Testis (tissue), 3 donors: ENCODE measurements around the gene METTL25. TPM values are rescaled to one million over a fixed set of nuclear protein-coding genes. Genes with fewer than 3 reads are reported as not detected.

ENCODE experiments used
- DNase-seq: peaks from one replicate; pipeline ENCODE4 v3.0.0-alpha.2; 2019
- H3K27ac ChIP-seq, 2 donors: fragments of 200-600 bp; sonication (generic); one replicate each; pipeline ENCODE4 v1.5.1; 2019
- H3K27me3 ChIP-seq: fragments of 200-600 bp; sonication (generic); one replicate; pipeline ENCODE4 v1.5.1; 2019
- H3K36me3 ChIP-seq: fragments of 200-600 bp; sonication (generic); one replicate; pipeline ENCODE4 v1.5.1; 2017; ENCODE audit warnings: low read depth; ENCODE audit errors: missing control alignments
- H3K4me1 ChIP-seq: fragments of 200-600 bp; sonication (generic); one replicate; pipeline ENCODE4 v1.5.1; 2019
- H3K4me3 ChIP-seq, 2 donors: fragments of 200-600 bp; sonication (generic); one replicate each; pipeline ENCODE4 v1.5.1; 2017 to 2019
- H3K9me3 ChIP-seq: fragments of 200-600 bp; sonication (generic); one replicate; pipeline ENCODE4 v1.5.1; 2017
- CTCF ChIP-seq, 3 experiments: fragments of 450-650 bp in 2 of 3; fragments of 200-600 bp in 1 of 3; sonication (generic) in 1 of 3; IDR thresholded peaks; one replicate each; pipeline ENCODE4 v1.5.1; 2016 to 2019; ENCODE audit warnings: antibody characterized with exemption in 3 of 3, mild to moderate bottlenecking in 2 of 3, moderate library complexity in 1 of 3
- POLR2A ChIP-seq: fragments of 450-650 bp; IDR thresholded peaks from one replicate; pipeline ENCODE4 v1.6.1; 2017; ENCODE audit warnings: antibody characterized with exemption, mild to moderate bottlenecking, moderate library complexity
- WGBS, 2 donors: methylation state at CpG; one replicate each; pipeline ENCODE4 v1.1.5; 2018; 5-methylcytosine and 5-hydroxymethylcytosine counted together
- intact Hi-C: fragments of 100-400 bp; cut with DNase I; formaldehyde crosslinking; loops from one replicate; pipeline ENCODE4 v1.15.1; 2023; ENCODE audit warnings: low total_unique reads
- polyA plus RNA-seq: library from polyadenylated mRNA; stranded (reverse); fragments of 350-450 nt; fragmentation: Illumina TruSeq; extraction: RNeasy Lipid Tissue Mini Kit (QIAGEN cat#74804); gene quantifications from one replicate; pipeline ENCODE4 v1.2.3, GENCODE V29; 2014; ENCODE audit warnings: low read depth, low replicate concordance; ENCODE audit not compliant: insufficient read depth
- total RNA-seq, 2 donors: library from RNA; depleted of rRNA; stranded (reverse); fragments of >200 nt; gene quantifications; one replicate each; pipeline ENCODE4 v1.2.3, GENCODE V29; 2016

The METTL25 gene
- total and polyA plus RNA-seq, 3 donors from 2014 or later = 9.0 to 11.3 (median 10.8) TPM

- H3K9me3 ChIP-seq = no peaks in the 10 kb centered on the region
- WGBS, 2 donors = 81 to 100% methylated on average over 1 of the region's 1 CpG
- no peak overlapping the region for H3K27ac ChIP-seq
- TF ChIP-seq POLR2A (no peak), CTCF (IDR thresholded peaks at IDR 0.05) (no peak)
- no peak for DNase-seq
- H3K36me3 ChIP-seq = no peaks in the 10 kb centered on the region
- no peaks in the 10 kb centered on the region for H3K27me3 ChIP-seq
- H3K4me1 ChIP-seq = no peaks in the 10 kb centered on the region
- H3K4me3 ChIP-seq = no peak overlapping the region
- intact Hi-C loops = no loop called here
Measured at GRCh38 chr12:82436354-82436753, 78.0 kb downstream of the METTL25 start.

DNA sequence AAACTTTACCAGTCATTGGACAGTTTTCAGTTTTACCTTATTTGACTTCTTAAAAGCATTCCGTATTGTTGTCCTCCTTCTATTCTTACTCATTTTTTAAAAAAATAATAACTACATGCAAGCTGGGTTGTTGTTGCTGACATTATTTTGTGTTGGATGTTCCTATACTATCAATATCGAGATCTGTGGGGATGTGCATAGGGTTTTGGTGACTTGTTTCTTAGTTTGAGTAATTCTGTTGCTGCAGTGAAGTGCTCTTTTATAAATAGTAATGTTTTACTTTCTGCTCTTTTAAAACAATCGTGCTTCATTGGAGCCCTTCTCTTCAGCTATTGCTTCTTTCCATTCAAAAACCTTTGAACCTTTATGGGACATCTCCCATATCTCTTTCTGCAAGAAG lies 79.4 kb downstream of the METTL25 start:
- Histone ChIP-seq H3K27ac (no peak overlapping the region), H3K4me1 (no peaks in the 10 kb centered on the region), H3K4me3 (no peak overlapping the region), H3K27me3 (no peaks in the 10 kb centered on the region), H3K36me3 (no peaks in the 10 kb centered on the region), H3K9me3 (no peaks in the 10 kb centered on the region)
- intact Hi-C loops = no loop called here
- TF ChIP-seq POLR2A (no peak), CTCF (IDR thresholded peaks at IDR 0.05) (no peak)
- DNase-seq = no peak
- 95 to 97% methylated on average over 3 of the region's 3 CpGs for WGBS, 2 donors

DNA sequence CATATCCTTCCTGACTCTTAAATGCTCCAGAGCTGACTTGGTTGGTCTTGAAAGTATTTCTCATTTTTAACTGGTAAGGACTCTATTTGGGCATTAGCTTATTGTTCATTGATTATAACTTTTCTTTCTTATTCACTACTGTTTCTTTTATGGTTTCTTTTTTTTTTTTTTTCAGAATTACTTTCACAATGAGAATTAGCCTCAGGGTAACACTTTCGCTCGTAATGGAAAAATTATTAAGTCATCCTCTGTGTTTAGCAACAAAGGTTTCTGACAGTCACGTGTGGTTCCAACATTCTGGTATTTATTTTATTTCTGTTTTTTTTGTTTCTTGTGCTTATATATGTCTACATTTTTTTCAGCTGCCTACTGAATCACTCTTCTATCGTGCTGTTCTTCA lies 80.0 kb downstream of the METTL25 start:
- Histone ChIP-seq H3K4me1 (no peaks in the 10 kb centered on the region), H3K36me3 (no peaks in the 10 kb centered on the region), H3K27me3 (no peaks in the 10 kb centered on the region), H3K9me3 (no peaks in the 10 kb centered on the region), H3K4me3 (no peak overlapping the region), H3K27ac (no peak overlapping the region)
- 97 to 98% methylated on average over 4 of the region's 4 CpGs for WGBS, 2 donors
- intact Hi-C loops = no loop called here
- DNase-seq = no peak
- TF ChIP-seq CTCF (IDR thresholded peaks at IDR 0.05) (no peak), POLR2A (no peak)

GRCh38 chr12:82440885-82441284 lies 82.6 kb downstream of the METTL25 start:
- WGBS, 2 donors = 83 to 85% methylated on average over 1 of the region's 1 CpG
- Histone ChIP-seq H3K4me3 (no peak overlapping the region), H3K4me1 (no peaks in the 10 kb centered on the region), H3K27me3 (no peaks in the 10 kb centered on the region), H3K36me3 (no peaks in the 10 kb centered on the region), H3K9me3 (no peaks in the 10 kb centered on the region), H3K27ac (no peak overlapping the region)
- TF ChIP-seq POLR2A (no peak), CTCF (IDR thresholded peaks at IDR 0.05) (no peak)
- no peak for DNase-seq
- intact Hi-C loops = no loop called here

DNA sequence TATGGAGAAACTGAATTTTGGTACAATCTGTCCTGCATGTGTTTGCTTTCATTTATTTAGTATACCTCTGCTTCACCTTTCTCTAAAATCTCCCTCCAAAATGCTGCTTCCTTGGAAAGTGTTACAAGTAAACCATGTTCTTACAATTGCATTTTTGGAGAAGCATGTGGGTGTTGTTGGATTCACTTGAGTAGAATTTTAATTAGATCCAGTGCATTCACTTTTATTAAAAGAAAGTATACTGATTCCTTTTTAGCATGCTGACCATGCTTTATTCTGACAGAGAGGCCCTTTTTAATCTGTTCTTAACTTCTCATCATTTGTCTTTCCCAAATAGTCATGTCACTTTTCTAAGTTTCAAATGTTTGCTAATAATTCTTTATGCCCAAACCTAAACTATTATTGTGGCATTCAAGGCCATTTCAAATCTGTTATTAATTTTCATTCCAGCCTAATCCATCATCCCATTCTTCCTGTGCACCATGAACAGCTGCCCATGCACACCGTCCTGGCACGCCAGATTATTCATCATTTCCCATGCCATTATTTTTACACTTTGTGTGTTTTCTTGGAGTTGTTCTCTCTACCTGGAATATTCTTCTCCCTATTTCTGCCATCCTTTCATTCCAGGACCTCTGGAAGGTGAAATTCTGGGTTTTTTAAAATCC lies 90.7 kb downstream of the METTL25 start:
- Histone ChIP-seq H3K36me3 (no peaks in the 10 kb centered on the region), H3K4me3 (no peak overlapping the region), H3K4me1 (no peaks in the 10 kb centered on the region), H3K27me3 (no peaks in the 10 kb centered on the region), H3K9me3 (no peaks in the 10 kb centered on the region), H3K27ac (no peak overlapping the region)
- no peak for DNase-seq
- intact Hi-C loops = no loop called here
- WGBS, 2 donors = 95 to 98% methylated on average over 2 of the region's 2 CpGs
- TF ChIP-seq POLR2A = no peak
- no peak for TF ChIP-seq CTCF (IDR thresholded peaks at IDR 0.05)
